Activated CD8-positive, alpha-beta memory T cell treated with anti-CD3 and anti-CD28 coated beads, Interleukin-2, amount 10 ng/mL, durations not matched to agents 7 days and 5 days (primary cell): Measurements from ENCODE around the gene PCNT. TPM values are rescaled to one million over a fixed set of nuclear protein-coding genes. Genes with fewer than 3 reads are reported as not detected.

ENCODE experiments used
- ATAC-seq: fragments of 150-1000 bp; cut with Tn5 transposase; one replicate; pipeline ENCODE4 v1.10.0; 2021; ENCODE audit warnings: moderate library complexity
- CTCF ChIA-PET: fragments of 350-600 bp; sonication (Branson Sonifier 250); formaldehyde crosslinking; loops from one replicate; lab custom pipeline; 2021; ENCODE audit warnings: antibody characterized with exemption; lab: Charles Lee
- DNase-seq: peaks from one replicate; pipeline ENCODE4 v3.0.0-alpha.2; 2020
- H3K27ac Mint-ChIP-seq: one replicate; pipeline ENCODE4 v1.8.0; 2021; ENCODE audit warnings: mild to moderate bottlenecking, mixed read lengths
- H3K27me3 Mint-ChIP-seq: one replicate; pipeline ENCODE4 v1.8.0; 2021; ENCODE audit warnings: mixed read lengths
- H3K36me3 Mint-ChIP-seq: one replicate; pipeline ENCODE4 v1.8.0; 2021; ENCODE audit warnings: mild to moderate bottlenecking, mixed read lengths
- H3K4me1 Mint-ChIP-seq: one replicate; pipeline ENCODE4 v1.8.0; 2021; ENCODE audit warnings: mixed read lengths
- H3K4me3 Mint-ChIP-seq: one replicate; pipeline ENCODE4 v1.8.0; 2021; ENCODE audit warnings: mild to moderate bottlenecking, moderate library complexity, mixed read lengths
- H3K9me3 Mint-ChIP-seq: one replicate; pipeline ENCODE4 v1.8.0; 2022; ENCODE audit warnings: low read depth, mixed read lengths
- total RNA-seq, 2 experiments: library from RNA; stranded (reverse); gene quantifications; one replicate each; pipeline ENCODE4 v1.2.3, GENCODE V29; 2021

Gene PCNT
- total RNA-seq, 2 experiments from 2014 or later, result 89.7 to 104 TPM

DNA sequence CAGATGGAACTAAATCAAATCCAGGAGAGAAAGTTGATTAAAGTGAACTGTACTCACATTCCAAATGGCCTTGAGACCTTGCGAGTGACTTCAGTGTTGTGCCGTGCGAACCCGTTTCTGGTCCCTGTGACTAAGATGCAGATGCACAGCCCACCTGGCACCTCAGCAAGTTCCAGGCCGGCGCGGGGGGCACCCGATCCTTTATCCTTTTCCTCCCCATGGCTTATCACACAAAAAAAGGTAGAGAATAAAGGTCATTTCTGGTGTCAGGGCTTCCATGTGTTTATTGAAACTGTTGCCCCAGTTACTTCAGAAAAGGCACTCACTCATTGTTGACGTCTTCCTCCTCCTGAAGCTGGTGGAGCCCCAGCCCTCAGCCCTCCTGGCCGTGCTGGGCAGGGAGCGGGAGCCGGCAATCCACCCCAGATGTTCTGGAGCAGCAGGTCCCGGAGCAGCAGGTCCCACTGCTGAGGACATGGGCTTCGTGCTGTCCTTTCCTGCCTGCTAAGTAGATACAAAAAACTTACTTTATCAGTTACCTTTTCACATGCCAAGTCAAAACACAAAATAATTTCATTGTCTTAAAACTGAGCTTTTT is 53.0 kb downstream of the PCNT start:
- peaks cover 4% of the 10 kb centered on the region for H3K9me3 Mint-ChIP-seq
- DNase-seq (no peak), ATAC-seq (no peak)
- no peak overlapping the region for H3K4me3 Mint-ChIP-seq
- no peak overlapping the region for H3K27ac Mint-ChIP-seq
- CTCF ChIA-PET, result no interaction called here
- H3K4me1 Mint-ChIP-seq, result no peaks in the 10 kb centered on the region
- H3K36me3 Mint-ChIP-seq, result peaks cover 34% of the 10 kb centered on the region
- H3K27me3 Mint-ChIP-seq, result no peaks in the 10 kb centered on the region

DNA sequence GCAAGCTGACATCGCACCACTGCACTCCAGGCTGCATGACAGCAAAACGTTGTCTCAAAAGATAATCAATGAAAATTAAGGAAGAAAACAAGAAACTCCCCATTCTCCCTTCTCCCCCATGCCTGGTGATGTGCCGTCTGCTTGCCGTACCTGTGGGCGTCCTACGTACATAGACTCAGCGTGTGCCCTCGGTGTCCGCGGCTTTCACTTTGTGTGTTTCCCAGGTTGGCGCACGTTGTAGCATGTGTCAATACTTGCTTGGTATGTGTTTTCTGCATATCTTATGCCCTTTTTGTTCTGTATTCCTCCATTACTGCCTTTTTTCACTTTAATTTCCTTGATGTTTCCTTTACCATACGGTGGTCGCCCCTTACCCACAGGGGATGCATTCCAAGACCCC is 53.8 kb downstream of the PCNT start:
- H3K9me3 Mint-ChIP-seq, result peaks cover 12% of the 10 kb centered on the region
- no peaks in the 10 kb centered on the region for H3K27me3 Mint-ChIP-seq
- no peaks in the 10 kb centered on the region for H3K4me1 Mint-ChIP-seq
- CTCF ChIA-PET, result no interaction called here
- H3K27ac Mint-ChIP-seq, result no peak overlapping the region
- DNase-seq, result no peak
- peaks cover 39% of the 10 kb centered on the region for H3K36me3 Mint-ChIP-seq
- no peak overlapping the region for H3K4me3 Mint-ChIP-seq
- ATAC-seq, result no peak

DNA sequence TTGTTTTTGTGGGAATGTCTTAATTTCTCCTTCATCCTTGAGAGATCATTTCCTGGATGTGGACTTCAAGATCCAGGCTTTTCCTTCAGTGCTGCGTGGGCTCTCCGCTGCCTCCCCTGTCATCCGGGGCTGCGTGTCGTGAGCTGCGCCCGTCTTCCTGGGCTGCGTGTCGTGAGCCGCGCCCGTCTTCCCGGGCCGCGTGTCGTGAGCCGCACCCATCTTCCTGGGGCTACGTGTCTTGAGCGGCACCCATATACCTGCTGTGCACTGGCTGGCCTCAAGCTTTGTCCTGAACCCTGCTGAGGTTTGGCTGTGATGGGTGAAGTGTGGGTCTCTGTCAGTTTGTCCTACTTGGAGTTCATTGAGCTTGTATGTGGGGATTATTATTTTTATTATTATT is 55.1 kb downstream of the PCNT start:
- CTCF ChIA-PET, result no interaction called here
- no peak overlapping the region for H3K27ac Mint-ChIP-seq
- H3K36me3 Mint-ChIP-seq, result peaks cover 52% of the 10 kb centered on the region

DNA sequence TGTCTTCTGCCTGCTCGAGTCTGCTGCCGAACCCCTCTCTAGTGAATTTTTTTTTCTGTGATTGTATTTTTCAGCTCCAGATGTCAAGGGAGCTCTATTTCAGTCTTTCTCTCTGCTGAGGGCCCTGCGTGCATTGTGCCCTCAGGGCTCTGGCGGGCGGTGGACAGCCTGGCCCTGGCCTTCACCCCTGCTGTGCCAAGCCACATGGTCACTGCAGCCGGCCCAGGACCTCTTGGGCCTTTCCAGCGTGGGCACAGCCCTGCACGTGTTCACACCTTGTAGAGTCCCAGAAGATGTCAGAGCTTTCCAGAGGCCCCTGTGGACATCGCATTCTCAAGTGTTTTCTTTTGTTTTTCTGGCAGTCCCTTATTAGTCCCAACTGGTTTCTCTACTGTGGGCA is 55.7 kb downstream of the PCNT start:
- Mint-ChIP-seq H3K27ac (no peak overlapping the region), H3K4me1 (no peaks in the 10 kb centered on the region), H3K9me3 (peaks cover 28% of the 10 kb centered on the region), H3K27me3 (no peaks in the 10 kb centered on the region), H3K4me3 (no peak overlapping the region), H3K36me3 (peaks cover 58% of the 10 kb centered on the region)
- ATAC-seq, result no peak
- CTCF ChIA-PET, result no interaction called here
- no peak for DNase-seq

More for the DNA sequence above, 55.1 kb downstream of the PCNT start:
- no peaks in the 10 kb centered on the region for H3K27me3 Mint-ChIP-seq
- H3K9me3 Mint-ChIP-seq, result peaks cover 23% of the 10 kb centered on the region
- DNase-seq (no peak), ATAC-seq (no peak)
- H3K4me3 Mint-ChIP-seq, result no peak overlapping the region
- H3K4me1 Mint-ChIP-seq, result no peaks in the 10 kb centered on the region

DNA sequence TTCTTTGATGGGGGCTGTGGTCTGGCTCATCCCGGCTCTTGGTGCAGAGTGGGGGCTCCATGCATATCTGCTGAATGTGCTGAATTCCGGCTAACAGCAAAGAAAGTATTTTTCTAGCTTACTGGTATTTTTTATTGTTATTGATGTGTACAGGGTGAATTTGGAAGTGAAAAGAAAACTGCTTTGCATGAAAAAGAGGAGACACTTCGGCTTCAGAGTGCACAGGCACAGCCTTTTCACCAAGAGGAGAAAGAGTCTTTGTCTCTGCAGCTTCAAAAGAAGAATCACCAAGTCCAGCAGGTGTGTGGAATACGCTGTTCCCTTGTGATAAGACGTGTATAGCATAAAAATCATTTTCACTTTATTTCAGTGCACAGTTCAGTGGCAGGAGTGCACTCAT is 57.6 kb downstream of the PCNT start:
- Mint-ChIP-seq H3K36me3 (peaks cover 72% of the 10 kb centered on the region), H3K4me3 (no peak overlapping the region), H3K27me3 (no peaks in the 10 kb centered on the region), H3K9me3 (peaks cover 29% of the 10 kb centered on the region), H3K4me1 (peaks cover 3% of the 10 kb centered on the region), H3K27ac (no peak overlapping the region)
- ATAC-seq (no peak), DNase-seq (no peak)
- CTCF ChIA-PET, result interaction anchor here (1.5 kb wide), 1 partner anchor 13 kb away, joined by 4 read pairs; no protein-coding TSS in a partner anchor

DNA sequence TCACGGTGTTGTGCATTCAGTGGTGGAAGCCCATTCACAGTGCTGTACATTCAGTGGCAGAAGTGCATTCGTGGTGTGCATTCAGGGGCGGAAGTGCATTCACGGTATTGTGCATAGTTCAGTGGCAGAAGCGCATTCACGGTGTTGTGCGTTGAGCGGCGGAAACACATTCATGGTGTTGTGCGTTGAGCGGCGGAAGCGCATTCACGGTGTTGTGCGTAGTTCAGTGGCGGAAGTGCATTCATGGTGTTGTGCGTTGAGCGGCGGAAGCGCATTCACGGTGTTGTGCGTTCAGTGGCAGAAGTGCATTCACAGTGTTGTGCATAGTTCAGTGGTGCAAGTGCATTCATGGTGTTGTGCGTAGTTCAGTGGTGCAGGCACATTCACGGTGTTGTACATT is 60.6 kb downstream of the PCNT start:
- Mint-ChIP-seq H3K27me3 (no peaks in the 10 kb centered on the region), H3K36me3 (peaks cover 56% of the 10 kb centered on the region), H3K9me3 (peaks cover 29% of the 10 kb centered on the region), H3K27ac (no peak overlapping the region), H3K4me3 (no peak overlapping the region), H3K4me1 (peaks cover 3% of the 10 kb centered on the region)
- DNase-seq (no peak), ATAC-seq (no peak)
- CTCF ChIA-PET, result no interaction called here

DNA sequence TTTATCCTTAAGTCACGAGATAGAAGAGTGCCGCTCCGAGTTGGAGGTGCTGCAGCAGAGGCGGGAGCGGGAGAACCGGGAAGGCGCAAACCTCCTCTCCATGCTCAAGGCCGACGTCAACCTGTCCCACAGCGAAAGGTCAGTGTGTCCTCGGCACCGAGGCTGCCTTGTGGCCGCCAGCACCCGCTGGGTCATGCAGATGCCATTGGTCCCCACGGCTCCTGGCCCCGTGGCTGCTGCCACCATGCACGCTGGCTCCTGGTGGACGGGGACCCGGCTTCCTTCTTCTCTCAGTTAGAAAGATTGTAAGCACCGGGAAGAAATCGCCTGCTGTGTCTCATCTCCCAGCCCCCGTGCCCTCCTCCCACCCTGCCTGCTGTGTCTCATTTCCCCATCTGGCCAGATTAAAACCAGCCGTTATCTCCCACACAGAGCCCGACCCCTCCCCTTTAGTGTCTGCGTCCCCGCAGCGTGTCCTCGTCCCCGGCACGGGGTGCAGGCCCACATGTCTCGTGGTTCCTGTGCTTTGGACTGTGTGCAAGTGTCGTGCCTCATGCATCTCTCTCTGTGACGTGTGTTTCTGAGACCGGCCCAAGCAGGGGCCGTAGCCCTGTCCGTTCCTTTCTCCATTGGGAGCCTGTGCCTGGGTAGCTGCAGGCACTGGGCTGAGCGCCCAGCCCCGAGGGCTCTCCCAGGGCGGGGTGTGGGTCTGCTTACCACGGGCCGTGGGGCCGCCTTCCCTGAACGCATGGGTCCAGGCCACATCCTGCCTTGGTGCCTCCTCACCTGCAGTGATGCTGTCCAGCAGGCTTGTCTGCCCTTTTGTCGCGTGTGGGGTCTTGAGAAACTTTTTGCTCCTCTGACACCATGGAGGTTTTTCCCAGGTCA is 62.1 kb downstream of the PCNT start:
- DNase-seq (no peak), ATAC-seq (no peak)
- peaks cover 3% of the 10 kb centered on the region for H3K4me1 Mint-ChIP-seq
- CTCF ChIA-PET, result no interaction called here
- peaks cover 29% of the 10 kb centered on the region for H3K9me3 Mint-ChIP-seq
- H3K27me3 Mint-ChIP-seq, result no peaks in the 10 kb centered on the region
- H3K4me3 Mint-ChIP-seq, result no peak overlapping the region
- no peak overlapping the region for H3K27ac Mint-ChIP-seq
- peaks cover 53% of the 10 kb centered on the region for H3K36me3 Mint-ChIP-seq

DNA sequence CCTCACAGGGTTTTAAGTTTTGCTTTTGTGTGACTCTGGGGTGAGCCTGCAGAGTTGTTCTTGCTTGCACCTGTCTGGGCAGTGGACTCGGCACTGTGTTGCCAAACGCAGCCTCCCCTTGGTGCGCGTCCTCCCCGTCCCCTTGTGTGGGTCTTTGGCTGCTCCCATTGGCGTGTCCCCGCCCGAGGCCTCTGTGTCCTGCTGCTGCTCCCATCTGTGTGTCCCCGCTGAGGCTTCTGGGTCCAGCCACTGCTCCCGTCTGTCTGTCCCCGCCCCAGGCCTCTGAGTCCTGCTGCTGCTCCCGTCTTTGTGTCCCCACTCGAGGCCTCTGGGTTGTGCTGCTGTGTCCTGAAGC is 62.8 kb downstream of the PCNT start:
- H3K4me3 Mint-ChIP-seq, result no peak overlapping the region
- peaks cover 50% of the 10 kb centered on the region for H3K36me3 Mint-ChIP-seq
- no peaks in the 10 kb centered on the region for H3K27me3 Mint-ChIP-seq

DNA sequence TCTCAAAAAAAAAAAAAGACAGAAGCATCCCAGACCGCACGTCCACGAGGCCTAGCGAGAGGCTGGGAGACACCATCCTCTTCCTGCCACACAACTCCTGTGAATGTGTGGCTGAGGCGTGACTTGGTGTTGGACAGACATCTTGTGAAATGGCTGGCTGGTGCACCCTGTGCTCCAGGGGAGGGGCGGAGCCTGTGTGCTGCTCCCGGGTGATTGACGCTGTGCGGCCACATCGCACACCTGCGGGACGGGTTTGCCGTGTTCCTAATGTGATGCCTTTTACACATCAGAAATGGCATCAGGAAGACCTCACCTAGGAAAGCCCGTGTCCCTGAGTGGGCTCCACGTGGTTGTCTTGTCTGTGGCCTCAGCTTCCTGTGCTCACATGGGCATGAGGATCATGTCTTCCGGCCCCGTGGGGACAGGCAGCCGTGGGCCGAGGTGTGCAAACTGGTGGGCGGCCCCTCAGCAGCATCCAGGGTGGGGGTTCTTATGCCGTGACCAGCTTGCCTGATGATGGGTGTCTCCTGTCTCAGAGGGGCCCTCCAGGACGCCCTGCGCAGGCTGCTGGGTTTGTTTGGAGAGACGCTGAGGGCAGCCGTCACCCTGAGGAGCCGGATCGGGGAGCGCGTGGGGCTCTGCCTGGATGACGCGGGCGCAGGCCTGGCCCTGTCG is 64.4 kb downstream of the PCNT start:
- no peak overlapping the region for H3K4me3 Mint-ChIP-seq
- H3K36me3 Mint-ChIP-seq, result peaks cover 35% of the 10 kb centered on the region
- no peak for ATAC-seq
- no peaks in the 10 kb centered on the region for H3K27me3 Mint-ChIP-seq
- CTCF ChIA-PET, result no interaction called here
- no peak for DNase-seq
- H3K4me1 Mint-ChIP-seq, result peaks cover 3% of the 10 kb centered on the region
- H3K9me3 Mint-ChIP-seq, result peaks cover 12% of the 10 kb centered on the region
- H3K27ac Mint-ChIP-seq, result no peak overlapping the region

More for the DNA sequence above, 62.8 kb downstream of the PCNT start:
- Mint-ChIP-seq H3K4me1 (peaks cover 3% of the 10 kb centered on the region), H3K9me3 (peaks cover 27% of the 10 kb centered on the region), H3K27ac (no peak overlapping the region)
- ATAC-seq, result no peak
- DNase-seq, result no peak
- CTCF ChIA-PET, result no interaction called here

DNA sequence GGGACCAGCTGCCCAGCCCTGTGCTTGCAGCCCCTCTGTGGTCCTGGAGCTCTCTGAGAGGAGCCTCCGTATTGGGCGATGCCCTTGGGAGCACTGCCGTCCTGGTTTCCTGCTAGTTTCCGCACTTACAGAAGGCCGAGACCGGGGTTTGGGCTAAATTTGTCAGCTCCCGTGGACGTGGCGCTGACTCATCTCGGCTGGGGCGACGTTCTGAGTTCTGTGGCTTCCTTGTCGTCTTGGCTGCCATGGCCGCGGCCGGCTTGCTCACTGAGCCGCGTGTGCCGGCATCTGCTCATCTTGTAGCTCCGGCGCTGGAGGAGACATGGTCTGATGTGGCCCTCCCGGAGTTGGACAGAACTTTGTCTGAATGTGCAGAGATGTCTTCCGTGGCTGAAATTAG is 64.9 kb downstream of the PCNT start:
- Mint-ChIP-seq H3K27ac (no peak overlapping the region), H3K27me3 (no peaks in the 10 kb centered on the region), H3K9me3 (peaks cover 8% of the 10 kb centered on the region), H3K4me1 (peaks cover 3% of the 10 kb centered on the region), H3K36me3 (peaks cover 29% of the 10 kb centered on the region), H3K4me3 (no peak overlapping the region)
- CTCF ChIA-PET, result no interaction called here
- no peak for DNase-seq
- no peak for ATAC-seq

DNA sequence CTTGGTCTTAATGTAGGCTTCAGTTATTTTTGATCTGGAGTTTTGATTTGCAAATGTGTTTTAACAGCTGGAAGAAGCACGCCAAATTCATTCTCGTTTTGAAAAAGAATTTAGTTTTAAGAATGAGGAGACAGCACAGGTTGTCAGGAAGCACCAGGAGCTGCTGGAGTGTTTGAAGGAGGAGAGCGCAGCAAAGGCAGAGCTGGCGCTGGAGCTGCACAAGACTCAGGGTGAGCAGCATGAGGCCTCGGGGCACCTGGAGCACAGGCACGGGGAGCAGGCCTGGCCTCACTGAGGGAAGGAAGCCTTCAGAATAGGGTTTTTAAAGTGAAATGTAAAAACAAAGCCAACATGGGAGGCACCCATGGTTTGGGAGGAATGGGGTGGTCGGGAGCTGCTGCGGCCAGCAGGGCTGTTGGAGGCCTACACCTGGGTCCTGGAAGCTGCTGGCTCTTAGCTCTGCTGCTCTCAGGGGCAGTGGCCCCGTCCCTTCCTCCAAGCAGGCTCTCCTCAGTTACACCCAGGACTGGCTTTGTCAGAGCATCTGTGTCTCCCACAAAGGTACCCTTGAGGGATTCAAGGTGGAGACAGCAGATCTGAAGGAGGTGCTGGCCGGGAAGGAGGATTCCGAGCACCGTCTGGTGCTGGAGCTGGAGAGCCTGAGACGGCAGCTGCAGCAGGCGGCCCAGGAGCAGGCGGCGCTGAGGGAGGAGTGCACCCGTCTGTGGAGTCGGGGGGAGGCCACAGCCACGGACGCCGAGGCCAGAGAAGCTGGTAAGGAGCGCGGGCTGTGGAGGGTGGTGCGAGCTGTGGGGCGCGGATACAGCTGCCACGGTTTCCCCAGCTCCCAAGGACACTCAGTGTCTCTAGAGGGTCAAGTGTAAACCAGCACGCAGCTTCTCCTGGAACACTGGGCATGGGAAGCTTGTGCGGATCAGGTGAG is 66.9 kb downstream of the PCNT start:
- Mint-ChIP-seq H3K36me3 (peaks cover 13% of the 10 kb centered on the region), H3K4me1 (peaks cover 3% of the 10 kb centered on the region), H3K27me3 (no peaks in the 10 kb centered on the region), H3K9me3 (no peaks in the 10 kb centered on the region), H3K27ac (no peak overlapping the region), H3K4me3 (no peak overlapping the region)
- DNase-seq (no peak), ATAC-seq (no peak)
- CTCF ChIA-PET, result no interaction called here

DNA sequence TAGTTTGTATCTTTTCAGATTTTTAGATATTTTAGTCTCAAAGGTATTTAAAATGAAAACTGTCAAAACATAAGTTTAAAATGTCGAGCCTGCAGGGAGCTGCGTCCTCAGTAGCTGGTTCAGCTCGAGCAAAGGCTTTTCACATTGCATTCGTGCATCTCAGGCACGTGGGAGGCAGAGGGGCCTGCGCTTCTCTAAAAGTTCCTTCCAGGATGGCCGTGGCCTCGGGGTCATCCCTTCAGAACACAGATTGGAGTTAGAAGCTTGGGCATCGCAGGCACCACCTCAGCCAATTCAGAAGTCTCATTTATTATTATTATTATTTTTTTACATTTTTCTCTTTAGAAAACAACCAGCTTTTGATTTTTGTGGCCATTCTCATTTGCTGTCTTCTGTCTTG is 67.8 kb downstream of the PCNT start:
- ATAC-seq, result no peak
- Mint-ChIP-seq H3K4me1 (no peaks in the 10 kb centered on the region), H3K9me3 (no peaks in the 10 kb centered on the region), H3K4me3 (no peak overlapping the region), H3K27ac (no peak overlapping the region), H3K36me3 (peaks cover 9% of the 10 kb centered on the region), H3K27me3 (no peaks in the 10 kb centered on the region)
- DNase-seq, result no peak
- CTCF ChIA-PET, result no interaction called here

DNA sequence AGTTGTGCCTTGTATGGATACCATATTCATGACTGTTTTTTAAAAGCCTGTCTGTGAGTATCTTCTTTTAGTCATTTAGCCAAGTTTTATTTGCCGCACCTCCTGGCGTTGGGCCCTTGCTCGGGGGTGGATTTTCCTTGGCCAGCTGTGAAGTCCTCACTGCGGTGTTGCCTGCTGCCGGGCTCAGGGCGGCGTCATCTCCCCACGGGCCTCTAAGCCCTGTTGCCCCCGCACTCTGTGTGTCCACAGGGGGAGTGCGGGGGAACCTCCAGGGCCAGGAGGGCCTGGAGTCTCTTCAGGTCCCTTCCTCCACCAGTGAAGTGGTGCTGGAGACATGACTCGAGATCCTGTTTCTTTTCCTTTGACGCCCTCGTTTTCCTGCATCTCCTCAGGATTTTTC is 69.0 kb downstream of the PCNT start:
- Mint-ChIP-seq H3K27me3 (no peaks in the 10 kb centered on the region), H3K4me3 (no peak overlapping the region), H3K9me3 (no peaks in the 10 kb centered on the region), H3K4me1 (no peaks in the 10 kb centered on the region), H3K36me3 (peaks cover 17% of the 10 kb centered on the region), H3K27ac (no peak overlapping the region)
- CTCF ChIA-PET, result no interaction called here
- ATAC-seq (no peak), DNase-seq (no peak)
